Lower leg skin (tissue), 4 donors: Measurements from ENCODE around the gene WASHC2A. TPM values are rescaled to one million over a fixed set of nuclear protein-coding genes. Genes with fewer than 3 reads are reported as not detected.
"Not testable (repeated sequence)": the region's sequence is repeated elsewhere in the genome, so short reads cannot be mapped to it uniquely, and the experiment has no call there.

Experiments used
- DNase-seq, 2 donors: peaks; one replicate each; pipeline ENCODE4 v3.0.0-alpha.2; 2019; ENCODE audit warnings: low spot score in 2 of 2
- H3K4me3 ChIP-seq: fragments of 200-600 bp; sonication (generic); 2 replicates; pipeline ENCODE4 v1.5.1; 2017; ENCODE audit warnings: mild to moderate bottlenecking, low read depth; ENCODE audit not compliant: poor library complexity, severe bottlenecking
- CTCF ChIP-seq, 3 donors: fragments of 450-650 bp; IDR thresholded peaks; one replicate each; pipeline ENCODE4 v1.5.1; 2016; ENCODE audit warnings: antibody characterized with exemption in 3 of 3, mild to moderate bottlenecking in 3 of 3, moderate library complexity in 2 of 3
- POLR2A ChIP-seq, 2 donors: fragments of 450-650 bp; IDR thresholded peaks; one replicate each; pipeline ENCODE4 v1.6.1; 2016 to 2017; ENCODE audit warnings: antibody characterized with exemption in 2 of 2, mild to moderate bottlenecking in 1 of 2, moderate library complexity in 1 of 2
- WGBS, 2 donors: methylation state at CpG; one replicate each; pipeline ENCODE4 v1.1.5; 2018; 5-methylcytosine and 5-hydroxymethylcytosine counted together
- intact Hi-C: fragments of 100-400 bp; cut with DNase I; formaldehyde crosslinking; loops from one replicate; pipeline ENCODE4 v1.15.0; 2023; ENCODE audit warnings: low total_unique reads
- total RNA-seq, 4 donors: library from RNA; depleted of rRNA; stranded (reverse); fragments of >200 nt; gene quantifications; one replicate each; pipeline ENCODE4 v1.1.0, GENCODE V29; 2016

WASHC2A gene
- total RNA-seq = 10 to 100 TPM; 30.9 to 38.1 (median 31.3) TPM

- H3K4me3 ChIP-seq = peak within 1 kb of the TSS; percentile 69
- intact Hi-C loops = not testable (repeated sequence)
- peak; percentile 94 to 99 for DNase-seq
- 0 to 1% methylated on average over 46 to 50 of the region's 73 CpGs for WGBS, 2 donors
These were observed at the start of gene WASHC2A for GRCh38 chr10:50067546-50068351. Gene WASHC2A (plus strand): TSS chr10:50067954. CDS start chr10:50068006, 52 bp downstream.

- intact Hi-C loops, DNase-seq, H3K4me3 ChIP-seq: not testable (repeated sequence)
- WGBS, 2 donors = 86 to 97% methylated on average over 2 of the region's 3 CpGs
These were observed 48.5 kb upstream of the WASHC2A start for GRCh38 chr10:50019279-50019678.

- 85 to 92% methylated on average over 10 to 11 of the region's 13 CpGs for WGBS, 2 donors
- DNase-seq, H3K4me3 ChIP-seq, intact Hi-C loops: not testable (repeated sequence)
These were observed 47.2 kb upstream of the WASHC2A start for GRCh38 chr10:50020451-50021024.

GRCh38 chr10:50021646-50022045 lies 46.1 kb upstream of the WASHC2A start:
- 91 to 95% methylated on average over 3 of the region's 3 CpGs for WGBS, 2 donors
- TF ChIP-seq CTCF (IDR thresholded peaks at IDR 0.05) (no peak), POLR2A (IDR thresholded peaks at IDR 0.05) (no peak)
- intact Hi-C loops = no loop called here
- DNase-seq = no peak
- no peak overlapping the region for H3K4me3 ChIP-seq

GRCh38 chr10:50024716-50025383 lies 42.9 kb upstream of the WASHC2A start:
- H3K4me3 ChIP-seq, DNase-seq, intact Hi-C loops: not testable (repeated sequence)
- WGBS, 2 donors = 37 to 62% methylated on average over 17 to 21 of the region's 37 CpGs

- no peak for DNase-seq
- TF ChIP-seq CTCF (IDR thresholded peaks at IDR 0.05) (no peak), POLR2A (IDR thresholded peaks at IDR 0.05) (no peak)
- intact Hi-C loops = no loop called here
- H3K4me3 ChIP-seq = no peak overlapping the region
- 91% methylated on average over 14 of the region's 14 CpGs for WGBS, 2 donors
These were observed 42.1 kb upstream of the WASHC2A start for GRCh38 chr10:50025627-50026026.

GRCh38 chr10:50027195-50027594 lies 40.6 kb upstream of the WASHC2A start:
- WGBS, 2 donors = 95 to 97% methylated on average over 12 to 13 of the region's 13 CpGs
- no peak overlapping the region for H3K4me3 ChIP-seq
- no peak for DNase-seq
- intact Hi-C loops = no loop called here
- TF ChIP-seq POLR2A (IDR thresholded peaks at IDR 0.05) (no peak), CTCF (IDR thresholded peaks at IDR 0.05) (no peak)
